Ishikawa (cell line): ENCODE measurements around the gene RAD52.
A peak's percentile ranks its signal among the peaks of the same experiment; 100 is the strongest.

ENCODE experiments used
- CEBPB ChIP-seq: IDR thresholded peaks from 2 replicates; pipeline ENCODE4 v1.6.1; 2012
- CREB1 ChIP-seq: IDR thresholded peaks from 2 replicates; pipeline ENCODE4 v1.6.1; 2012; ENCODE audit warnings: low read depth
- EGR1 ChIP-seq: IDR thresholded peaks from 2 replicates; pipeline ENCODE4 v1.6.1; 2012
- EP300 ChIP-seq: IDR thresholded peaks from 2 replicates; pipeline ENCODE4 v1.6.1; 2012; ENCODE audit warnings: borderline replicate concordance
- FOXM1 ChIP-seq: IDR thresholded peaks from 2 replicates; pipeline ENCODE4 v1.6.1; 2012; ENCODE audit warnings: low read depth, borderline replicate concordance
- MAX ChIP-seq: IDR thresholded peaks from 2 replicates; pipeline ENCODE4 v1.6.1; 2012
- NFIC ChIP-seq: IDR thresholded peaks from 2 replicates; pipeline ENCODE4 v1.6.1; 2012
- RAD21 ChIP-seq: IDR thresholded peaks from 2 replicates; pipeline ENCODE4 v1.6.1; 2012; ENCODE audit warnings: low read depth
- TAF1 ChIP-seq: IDR thresholded peaks from 2 replicates; pipeline ENCODE4 v1.6.1; 2012; ENCODE audit warnings: low read depth, mild to moderate bottlenecking
- TEAD4 ChIP-seq: IDR thresholded peaks from 2 replicates; pipeline ENCODE4 v1.6.1; 2012
- YY1 ChIP-seq: IDR thresholded peaks from 2 replicates; pipeline ENCODE4 v1.6.1; 2012; ENCODE audit warnings: low read depth
- ZBTB7A ChIP-seq: IDR thresholded peaks from 2 replicates; pipeline ENCODE4 v1.6.1; 2012; ENCODE audit warnings: low read depth
- TF ChIP-seq, protein P1 (sequence below): IDR thresholded peaks from 2 replicates; pipeline ENCODE4 v1.6.1; 2012; ENCODE audit warnings: low read depth, mild to moderate bottlenecking

DNA sequence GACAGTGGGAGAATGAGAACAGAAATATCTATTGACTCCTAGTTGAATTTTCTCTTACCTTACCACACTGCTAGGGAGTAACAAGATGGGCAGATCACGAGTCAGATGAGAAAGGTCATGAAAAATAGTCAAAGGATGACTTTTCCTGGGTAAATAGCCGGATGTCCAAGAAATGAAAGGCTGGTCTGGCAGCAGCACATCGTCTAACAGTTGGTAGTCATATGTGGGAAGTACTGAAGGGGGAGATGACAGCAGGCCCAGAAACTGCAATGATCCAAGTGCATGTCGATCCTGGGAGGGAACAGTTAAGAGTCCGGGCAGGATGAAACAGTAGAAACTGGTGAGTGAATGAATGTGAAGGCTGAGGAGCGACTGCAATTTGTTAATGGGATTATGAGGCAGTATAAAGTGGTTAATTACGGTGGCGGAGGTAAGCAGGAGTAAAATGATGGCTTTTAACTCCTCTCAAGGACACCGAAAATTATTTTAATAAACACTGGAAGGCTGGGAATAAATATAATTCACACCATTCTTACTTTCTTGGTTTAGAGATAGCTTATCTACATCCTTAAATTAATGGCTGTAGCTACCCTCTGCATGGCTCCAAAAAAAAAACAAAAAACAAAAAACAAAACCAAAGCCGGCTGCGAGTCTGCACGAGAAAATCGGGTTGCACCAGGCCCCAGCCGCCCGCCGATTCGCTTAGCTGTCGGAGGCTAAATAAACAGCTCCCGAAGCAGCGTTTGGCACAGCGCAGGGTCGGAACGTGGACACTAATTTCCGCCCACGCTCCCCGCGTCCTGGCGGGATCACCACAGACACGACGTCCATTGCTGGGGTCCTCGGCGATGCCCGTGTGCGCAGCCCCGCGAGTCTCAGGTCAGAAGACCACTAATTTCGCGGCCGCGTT is 40.5 kb upstream of the RAD52 start:
- TF ChIP-seq RAD21 (no peak), YY1 (peak; percentile 52), TAF1 (no peak), ZBTB7A (no peak), MAX (peak; percentile 90), CREB1 (no peak), EP300 (no peak), EGR1 (peak; percentile 98), FOXM1 (no peak), CEBPB (no peak), TEAD4 (no peak; the same call in 1 of the 2 replicates), NFIC (0 out of 2 replicates have a peak, but pooled peaks have one; percentile 38)
- TF ChIP-seq, protein P1, sequence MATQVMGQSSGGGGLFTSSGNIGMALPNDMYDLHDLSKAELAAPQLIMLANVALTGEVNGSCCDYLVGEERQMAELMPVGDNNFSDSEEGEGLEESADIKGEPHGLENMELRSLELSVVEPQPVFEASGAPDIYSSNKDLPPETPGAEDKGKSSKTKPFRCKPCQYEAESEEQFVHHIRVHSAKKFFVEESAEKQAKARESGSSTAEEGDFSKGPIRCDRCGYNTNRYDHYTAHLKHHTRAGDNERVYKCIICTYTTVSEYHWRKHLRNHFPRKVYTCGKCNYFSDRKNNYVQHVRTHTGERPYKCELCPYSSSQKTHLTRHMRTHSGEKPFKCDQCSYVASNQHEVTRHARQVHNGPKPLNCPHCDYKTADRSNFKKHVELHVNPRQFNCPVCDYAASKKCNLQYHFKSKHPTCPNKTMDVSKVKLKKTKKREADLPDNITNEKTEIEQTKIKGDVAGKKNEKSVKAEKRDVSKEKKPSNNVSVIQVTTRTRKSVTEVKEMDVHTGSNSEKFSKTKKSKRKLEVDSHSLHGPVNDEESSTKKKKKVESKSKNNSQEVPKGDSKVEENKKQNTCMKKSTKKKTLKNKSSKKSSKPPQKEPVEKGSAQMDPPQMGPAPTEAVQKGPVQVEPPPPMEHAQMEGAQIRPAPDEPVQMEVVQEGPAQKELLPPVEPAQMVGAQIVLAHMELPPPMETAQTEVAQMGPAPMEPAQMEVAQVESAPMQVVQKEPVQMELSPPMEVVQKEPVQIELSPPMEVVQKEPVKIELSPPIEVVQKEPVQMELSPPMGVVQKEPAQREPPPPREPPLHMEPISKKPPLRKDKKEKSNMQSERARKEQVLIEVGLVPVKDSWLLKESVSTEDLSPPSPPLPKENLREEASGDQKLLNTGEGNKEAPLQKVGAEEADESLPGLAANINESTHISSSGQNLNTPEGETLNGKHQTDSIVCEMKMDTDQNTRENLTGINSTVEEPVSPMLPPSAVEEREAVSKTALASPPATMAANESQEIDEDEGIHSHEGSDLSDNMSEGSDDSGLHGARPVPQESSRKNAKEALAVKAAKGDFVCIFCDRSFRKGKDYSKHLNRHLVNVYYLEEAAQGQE: no peak
